ENCODE data around the gene CNTN6. TPM values are rescaled to one million over a fixed set of nuclear protein-coding genes. Genes with fewer than 3 reads are reported as not detected.

Gene CNTN6
- polyA plus RNA-seq, 2 of the 4 experiments (the other 2 are of a cell fraction): not detected

- no peak for TF ChIP-seq RARB (CRISPR knock-in tag; IDR thresholded peaks at IDR 0.05)
These were observed 199.8 kb downstream of the CNTN6 start (continued) for GRCh38 chr3:1292571-1293071.

- Histone ChIP-seq H3K27ac (no peak overlapping the region), H3K4me2 (no peak overlapping the region), H3K4me3 (no peak overlapping the region), H3K4me1 (no peaks in the 10 kb centered on the region), H3K9me3 (peaks cover 3% of the 10 kb centered on the region; the same call in 1 of the 3 replicates)
- WGBS (ENCODE audit: missing lambda C conversion rate): 82% methylated on average over 5 of the region's 5 CpGs
- FAIRE-seq (no peak), ATAC-seq (no peak), DNase-seq (ENCODE audit: low read depth in 1 of 2, low spot score in 1 of 2) (no peak)
- TF ChIP-seq MAX (IDR thresholded peaks at IDR 0.05) (no peak), BCL3 (IDR thresholded peaks at IDR 0.05) (no peak), EHMT2 (IDR thresholded peaks at IDR 0.05; ENCODE audit: low read depth) (no peak), NFE2L2 (conservative IDR thresholded peaks at IDR 0.05; ENCODE audit: low read length) (no peak), CHD4 (IDR thresholded peaks at IDR 0.05; ENCODE audit: borderline replicate concordance) (no peak), HOXB5 (CRISPR knock-in tag; IDR thresholded peaks at IDR 0.05) (no peak), FOSL2 (IDR thresholded peaks at IDR 0.05) (no peak), FOSL2 (CRISPR knock-in tag; IDR thresholded peaks at IDR 0.05) (no peak), PHF8 (IDR thresholded peaks at IDR 0.05; ENCODE audit: borderline replicate concordance, low read depth) (no peak), JUN (IDR thresholded peaks at IDR 0.05) (no peak), NR3C1 (IDR thresholded peaks at IDR 0.05) (no peak), RNF2 (IDR thresholded peaks at IDR 0.05; ENCODE audit: borderline replicate concordance, low read depth) (no peak), RARB (CRISPR knock-in tag; IDR thresholded peaks at IDR 0.05) (no peak), ZFP36 (IDR thresholded peaks at IDR 0.05; ENCODE audit: borderline replicate concordance, partially characterized antibody) (no peak), CBX8 (IDR thresholded peaks at IDR 0.05) (no peak), FOSB (CRISPR knock-in tag; IDR thresholded peaks at IDR 0.05) (no peak)
- ChIA-PET POLR2A (no interaction called here), CTCF (no interaction called here)
These were observed 201.8 kb downstream of the CNTN6 start for GRCh38 chr3:1294586-1294985.

GRCh38 chr3:1318296-1319005 lies 225.6 kb downstream of the CNTN6 start:
- ChIA-PET CTCF (no interaction called here), POLR2A (no interaction called here)
- no peak for DNase-seq (ENCODE audit: low read depth in 1 of 2, low spot score in 1 of 2)
- ATAC-seq: no peak
- H3K4me3 ChIP-seq: no peak overlapping the region
- H3K4me1 ChIP-seq: no peaks in the 10 kb centered on the region
- no peak for FAIRE-seq
- TF ChIP-seq CHD2 (IDR thresholded peaks at IDR 0.05; ENCODE audit: low read length, partially characterized antibody) (no peak), CTCF (IDR thresholded peaks at IDR 0.05) (no peak), JUN (IDR thresholded peaks at IDR 0.05) (no peak), RAD21 (conservative IDR thresholded peaks at IDR 0.05 in 1 of 2, IDR thresholded peaks at IDR 0.05 in 1 of 2) (no peak), SREBF2 (IDR thresholded peaks at IDR 0.05) (no peak), FOSB (CRISPR knock-in tag; IDR thresholded peaks at IDR 0.05) (no peak)
- 0% methylated on average over 6 of the region's 6 CpGs for WGBS (ENCODE audit: missing lambda C conversion rate)
- no peak overlapping the region for H3K4me2 ChIP-seq
- H3K27ac ChIP-seq: no peak overlapping the region
- H3K9me3 ChIP-seq: no peaks in the 10 kb centered on the region
